Neural progenitor cell (in vitro differentiated cells): Measurements from ENCODE around the gene DLEC1. TPM values are rescaled to one million over a fixed set of nuclear protein-coding genes. Genes with fewer than 3 reads are reported as not detected.

Experiments used
- DNase-seq: peaks from one replicate; pipeline ENCODE4 v3.0.0-alpha.2; 2016; ENCODE audit warnings: low spot score
- H2AFZ ChIP-seq: fragments of 200-600 bp; sonication (generic); replicated peaks from 2 replicates; pipeline ENCODE4 v1.6.1; 2016; ENCODE audit warnings: antibody characterized with exemption
- H3F3A ChIP-seq: fragments of 200-600 bp; sonication (generic); 2 replicates; pipeline ENCODE4 v1.6.1; 2016; ENCODE audit warnings: antibody characterized with exemption, low read depth
- H3K27ac ChIP-seq: fragments of 200-600 bp; sonication (generic); 2 replicates; pipeline ENCODE4 v1.5.1; 2016; ENCODE audit warnings: mild to moderate bottlenecking
- H3K27me3 ChIP-seq: fragments of 200-600 bp; sonication (generic); 2 replicates; pipeline ENCODE4 v1.6.1; 2016; ENCODE audit warnings: mild to moderate bottlenecking, moderate library complexity
- H3K36me3 ChIP-seq: fragments of 200-600 bp; sonication (generic); 2 replicates; pipeline ENCODE4 v1.5.1; 2016
- H3K4me1 ChIP-seq: fragments of 200-600 bp; sonication (generic); 2 replicates; pipeline ENCODE4 v1.6.1; 2016; ENCODE audit warnings: mixed run types
- H3K4me2 ChIP-seq: fragments of 200-600 bp; sonication (generic); 2 replicates; pipeline ENCODE4 v1.6.1; 2016
- H3K4me3 ChIP-seq: fragments of 200-600 bp; sonication (generic); 2 replicates; pipeline ENCODE4 v1.5.1; 2016
- H3K79me2 ChIP-seq: fragments of 200-600 bp; sonication (generic); 2 replicates; pipeline ENCODE4 v1.6.1; 2016; ENCODE audit warnings: low read depth
- H3K9ac ChIP-seq: fragments of 200-600 bp; sonication (generic); 2 replicates; pipeline ENCODE4 v1.6.1; 2016
- H3K9me3 ChIP-seq: fragments of 200-600 bp; sonication (generic); 2 replicates; pipeline ENCODE4 v1.5.1; 2016; ENCODE audit warnings: low read depth
- H4K20me1 ChIP-seq: fragments of 200-600 bp; sonication (generic); 2 replicates; pipeline ENCODE4 v1.6.1; 2016; ENCODE audit warnings: low read depth
- H3K27ac Mint-ChIP-seq: 3 replicates; pipeline ENCODE4 v1.8.0; 2021; ENCODE audit warnings: mixed read lengths
- H3K27me3 Mint-ChIP-seq: 2 replicates; pipeline ENCODE4 v1.8.0; 2022; ENCODE audit warnings: low read depth, mild to moderate bottlenecking, inconsistent platforms, moderate library complexity, mixed read lengths; ENCODE audit not compliant: insufficient read depth
- H3K36me3 Mint-ChIP-seq: 3 replicates; pipeline ENCODE4 v1.8.0; 2021; ENCODE audit warnings: mixed read lengths
- H3K4me1 Mint-ChIP-seq: 3 replicates; pipeline ENCODE4 v1.8.0; 2021; ENCODE audit warnings: mixed read lengths
- H3K4me3 Mint-ChIP-seq: 3 replicates; pipeline ENCODE4 v1.8.0; 2021; ENCODE audit warnings: mild to moderate bottlenecking, moderate library complexity, mixed read lengths
- H3K9me3 Mint-ChIP-seq: 3 replicates; pipeline ENCODE4 v1.8.0; 2020; ENCODE audit warnings: mixed read lengths
- EZH2 ChIP-seq: fragments of 200-600 bp; sonication (generic); IDR thresholded peaks from 2 replicates; pipeline ENCODE4 v1.6.1; 2017; ENCODE audit warnings: antibody characterized with exemption, mild to moderate bottlenecking, moderate library complexity
- EZH2phosphoT487 ChIP-seq: fragments of 200-600 bp; sonication (generic); IDR thresholded peaks from 2 replicates; pipeline ENCODE4 v1.6.1; 2017; ENCODE audit warnings: antibody characterized with exemption
- total RNA-seq: library from RNA; depleted of rRNA; stranded (reverse); fragments of >200 nt; gene quantifications from 2 replicates; pipeline ENCODE4 v1.2.3, GENCODE V29; 2015; ENCODE audit warnings: low replicate concordance
- TF ChIP-seq, protein P1 (sequence below): fragments of 200-600 bp; sonication (generic); IDR thresholded peaks from 2 replicates; pipeline ENCODE4 v1.5.1; 2017; ENCODE audit warnings: antibody characterized with exemption, mild to moderate bottlenecking

DLEC1 gene
- total RNA-seq, 1 donor from 2014 or later, result 0.60 TPM

DNA sequence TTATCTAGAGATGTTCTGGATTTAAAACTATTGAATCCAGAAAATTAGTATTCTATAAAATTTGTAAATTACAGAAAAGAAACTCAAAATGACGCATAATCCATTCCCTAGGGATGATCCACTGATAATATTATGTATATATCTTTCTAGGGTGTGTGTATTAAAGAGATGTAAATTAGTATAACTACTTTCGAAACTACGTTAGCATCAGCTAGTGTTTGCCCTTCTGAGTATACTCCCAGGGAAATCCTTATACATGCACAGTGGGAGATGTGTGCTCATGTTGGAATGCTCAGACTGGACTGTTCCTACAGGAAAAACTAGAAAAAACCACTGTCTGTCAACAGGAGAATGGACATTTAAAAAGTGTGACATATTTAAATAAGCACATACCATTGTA is 61.5 kb downstream of the DLEC1 start:
- TF ChIP-seq EZH2phosphoT487, result no peak
- TF ChIP-seq, protein P1, sequence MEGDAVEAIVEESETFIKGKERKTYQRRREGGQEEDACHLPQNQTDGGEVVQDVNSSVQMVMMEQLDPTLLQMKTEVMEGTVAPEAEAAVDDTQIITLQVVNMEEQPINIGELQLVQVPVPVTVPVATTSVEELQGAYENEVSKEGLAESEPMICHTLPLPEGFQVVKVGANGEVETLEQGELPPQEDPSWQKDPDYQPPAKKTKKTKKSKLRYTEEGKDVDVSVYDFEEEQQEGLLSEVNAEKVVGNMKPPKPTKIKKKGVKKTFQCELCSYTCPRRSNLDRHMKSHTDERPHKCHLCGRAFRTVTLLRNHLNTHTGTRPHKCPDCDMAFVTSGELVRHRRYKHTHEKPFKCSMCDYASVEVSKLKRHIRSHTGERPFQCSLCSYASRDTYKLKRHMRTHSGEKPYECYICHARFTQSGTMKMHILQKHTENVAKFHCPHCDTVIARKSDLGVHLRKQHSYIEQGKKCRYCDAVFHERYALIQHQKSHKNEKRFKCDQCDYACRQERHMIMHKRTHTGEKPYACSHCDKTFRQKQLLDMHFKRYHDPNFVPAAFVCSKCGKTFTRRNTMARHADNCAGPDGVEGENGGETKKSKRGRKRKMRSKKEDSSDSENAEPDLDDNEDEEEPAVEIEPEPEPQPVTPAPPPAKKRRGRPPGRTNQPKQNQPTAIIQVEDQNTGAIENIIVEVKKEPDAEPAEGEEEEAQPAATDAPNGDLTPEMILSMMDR, result no peak
- no peak for TF ChIP-seq EZH2
- Histone ChIP-seq H3K36me3 (no peaks in the 10 kb centered on the region), H3K9me3 (peaks cover 11% of the 10 kb centered on the region), H3K4me1 (peaks cover 34% of the 10 kb centered on the region), H4K20me1 (no peaks in the 10 kb centered on the region), H2AFZ (no peak overlapping the region), H3K27me3 (no peaks in the 10 kb centered on the region), H3K4me2 (peak overlapping the region; percentile 6), H3K4me3 (no peak overlapping the region), H3K9ac (no peak overlapping the region), H3F3A (peaks cover 15% of the 10 kb centered on the region), H3K27ac (no peak overlapping the region), H3K79me2 (no peaks in the 10 kb centered on the region)
- DNase-seq, result no peak
- Mint-ChIP-seq H3K4me3 (no peak overlapping the region), H3K4me1 (peaks cover 32% of the 10 kb centered on the region), H3K27me3 (peaks cover 7% of the 10 kb centered on the region), H3K9me3 (peaks cover 2% of the 10 kb centered on the region), H3K36me3 (no peaks in the 10 kb centered on the region), H3K27ac (no peak overlapping the region)

GRCh38 chr3:38101811-38102443 is 62.9 kb downstream of the DLEC1 start:
- H3K36me3 ChIP-seq, result no peaks in the 10 kb centered on the region
- Mint-ChIP-seq H3K27ac (no peak overlapping the region), H3K9me3 (peaks cover 2% of the 10 kb centered on the region), H3K36me3 (no peaks in the 10 kb centered on the region), H3K4me3 (no peak overlapping the region), H3K27me3 (peaks cover 5% of the 10 kb centered on the region), H3K4me1 (peaks cover 28% of the 10 kb centered on the region)
- peak overlapping the region; percentile 23 for H3K4me2 ChIP-seq
- H3K9me3 ChIP-seq, result peaks cover 11% of the 10 kb centered on the region
- H3K4me1 ChIP-seq, result peaks cover 34% of the 10 kb centered on the region
- H4K20me1 ChIP-seq, result no peaks in the 10 kb centered on the region
- TF ChIP-seq EZH2phosphoT487 (no peak), EZH2 (no peak)
- TF ChIP-seq, protein P1, result no peak
- no peaks in the 10 kb centered on the region for H3K27me3 ChIP-seq
- H3F3A ChIP-seq, result peaks cover 15% of the 10 kb centered on the region
- H3K9ac ChIP-seq, result no peak overlapping the region
- H3K27ac ChIP-seq, result no peak overlapping the region
- no peak overlapping the region for H3K4me3 ChIP-seq
- no peak for DNase-seq
- no peaks in the 10 kb centered on the region for H3K79me2 ChIP-seq
- H2AFZ ChIP-seq, result no peak overlapping the region

DNA sequence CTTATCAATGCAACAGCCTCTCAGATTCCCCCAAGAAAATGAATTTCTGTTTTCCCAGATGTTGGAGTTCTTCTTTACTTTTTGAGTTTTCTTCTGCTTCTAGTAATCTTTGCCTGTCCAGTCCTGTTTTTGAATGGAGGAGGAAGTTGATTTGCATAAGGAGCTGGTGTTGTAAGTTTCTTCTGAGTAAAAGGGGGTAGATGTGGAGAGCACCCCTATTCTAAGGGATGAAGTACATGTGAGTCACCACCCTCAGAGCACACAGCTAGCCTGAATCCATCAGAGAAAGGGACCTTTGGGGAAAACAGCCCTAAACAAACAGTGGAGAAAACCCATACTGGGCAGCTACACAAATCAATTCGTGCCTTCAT is 63.4 kb downstream of the DLEC1 start:
- H3K4me1 ChIP-seq, result peaks cover 34% of the 10 kb centered on the region
- Mint-ChIP-seq H3K4me1 (peaks cover 28% of the 10 kb centered on the region), H3K36me3 (no peaks in the 10 kb centered on the region), H3K9me3 (peaks cover 2% of the 10 kb centered on the region), H3K27me3 (peaks cover 5% of the 10 kb centered on the region), H3K27ac (no peak overlapping the region), H3K4me3 (no peak overlapping the region)
- no peaks in the 10 kb centered on the region for H4K20me1 ChIP-seq
- TF ChIP-seq, protein P1, result no peak
- TF ChIP-seq EZH2 (no peak), EZH2phosphoT487 (no peak)
- H3K27me3 ChIP-seq, result no peaks in the 10 kb centered on the region
- H3K9ac ChIP-seq, result no peak overlapping the region
- H3K27ac ChIP-seq, result no peak overlapping the region
- peak overlapping the region; percentile 23 for H3K4me2 ChIP-seq
- DNase-seq, result no peak
- no peaks in the 10 kb centered on the region for H3K36me3 ChIP-seq
- no peaks in the 10 kb centered on the region for H3K79me2 ChIP-seq
- H3K4me3 ChIP-seq, result no peak overlapping the region
- no peak overlapping the region for H2AFZ ChIP-seq
- peaks cover 11% of the 10 kb centered on the region for H3K9me3 ChIP-seq
- H3F3A ChIP-seq, result peaks cover 15% of the 10 kb centered on the region
